Loucy (cell line): ENCODE results near the gene CYYR1.

ENCODE experiments used
- H2AFZ ChIP-seq: fragments of 200-600 bp; sonication (generic); 2 replicates; pipeline ENCODE4 v1.6.0; 2016; ENCODE audit warnings: antibody characterized with exemption, mild to moderate bottlenecking, low read length, moderate library complexity
- H3F3A ChIP-seq: fragments of 200-600 bp; 2 replicates; pipeline ENCODE4 v1.6.0; 2016; ENCODE audit warnings: antibody characterized with exemption, low read depth, mild to moderate bottlenecking
- H3K27me3 ChIP-seq: fragments of 200-600 bp; sonication (generic); 2 replicates; pipeline ENCODE4 v1.6.1; 2014; ENCODE audit warnings: low read length, mild to moderate bottlenecking; ENCODE audit not compliant: insufficient read depth, poor library complexity, severe bottlenecking
- H3K36me3 ChIP-seq: fragments of 200-600 bp; sonication (generic); 2 replicates; pipeline ENCODE4 v1.6.1; 2016; ENCODE audit warnings: low read length; ENCODE audit not compliant: insufficient read depth
- H3K4me1 ChIP-seq: fragments of 200-600 bp; sonication (generic); 2 replicates; pipeline ENCODE4 v1.5.1; 2014; ENCODE audit warnings: low read length, mild to moderate bottlenecking; ENCODE audit not compliant: insufficient read depth, poor library complexity, severe bottlenecking
- H3K4me2 ChIP-seq: fragments of 200-600 bp; sonication (generic); 2 replicates; pipeline ENCODE4 v1.6.0; 2014; ENCODE audit warnings: antibody characterized with exemption, low read length, low read depth, mild to moderate bottlenecking; ENCODE audit not compliant: poor library complexity, severe bottlenecking
- H3K4me3 ChIP-seq: fragments of 200-600 bp; sonication (generic); 2 replicates; pipeline ENCODE4 v1.5.1; 2014; ENCODE audit warnings: low read length, mild to moderate bottlenecking, mixed read lengths; ENCODE audit not compliant: poor library complexity, severe bottlenecking
- H3K79me2 ChIP-seq: fragments of 200-600 bp; sonication (generic); 2 replicates; pipeline ENCODE4 v1.6.1; 2014; ENCODE audit warnings: low read length; ENCODE audit not compliant: insufficient read depth
- H3K9ac ChIP-seq: fragments of 200-600 bp; sonication (generic); 2 replicates; pipeline ENCODE4 v1.6.0; 2014; ENCODE audit warnings: mild to moderate bottlenecking, low read depth, low read length, moderate library complexity; ENCODE audit not compliant: poor library complexity, severe bottlenecking
- H3K9me2 ChIP-seq: fragments of 200-600 bp; sonication (generic); replicated peaks from 2 replicates; pipeline ENCODE4 v1.6.1; 2016; ENCODE audit warnings: low read depth, low read length, mixed read lengths
- H3K9me3 ChIP-seq: fragments of 200-600 bp; sonication (generic); 2 replicates; pipeline ENCODE4 v1.6.1; 2014; ENCODE audit warnings: mild to moderate bottlenecking, antibody characterized with exemption, low read length, low read depth; ENCODE audit not compliant: insufficient read depth
- H4K20me1 ChIP-seq: fragments of 200-600 bp; sonication (generic); 2 replicates; pipeline ENCODE4 v1.6.0; 2014; ENCODE audit warnings: antibody characterized with exemption, low read length, mild to moderate bottlenecking; ENCODE audit not compliant: insufficient read depth, poor library complexity, severe bottlenecking
- EZH2phosphoT487 ChIP-seq: fragments of 200-600 bp; IDR thresholded peaks from 2 replicates; pipeline ENCODE4 v1.6.1; 2018; ENCODE audit warnings: antibody characterized with exemption, mild to moderate bottlenecking, moderate library complexity, borderline replicate concordance
- TF ChIP-seq, protein P1 (sequence below): fragments of 200-600 bp; sonication (generic); conservative IDR thresholded peaks from 2 replicates; pipeline ENCODE4 v1.5.1; 2014; ENCODE audit warnings: mild to moderate bottlenecking, antibody characterized with exemption, low read length

CYYR1 gene

GRCh38 chr21:26534517-26534916, 38.6 kb downstream of the CYYR1 start:
- Histone ChIP-seq H3K36me3 (no peaks in the 10 kb centered on the region), H4K20me1 (no peaks in the 10 kb centered on the region), H2AFZ (no peak overlapping the region), H3K4me1 (no peaks in the 10 kb centered on the region), H3K79me2 (no peaks in the 10 kb centered on the region), H3K9ac (no peak overlapping the region), H3K27me3 (no peaks in the 10 kb centered on the region), H3K9me2 (no peaks in the 10 kb centered on the region), H3K4me2 (no peak overlapping the region), H3K4me3 (no peak overlapping the region), H3F3A (no peaks in the 10 kb centered on the region), H3K9me3 (peaks cover 3% of the 10 kb centered on the region; the same call in 1 of the 2 replicates)
- TF ChIP-seq, protein P1, sequence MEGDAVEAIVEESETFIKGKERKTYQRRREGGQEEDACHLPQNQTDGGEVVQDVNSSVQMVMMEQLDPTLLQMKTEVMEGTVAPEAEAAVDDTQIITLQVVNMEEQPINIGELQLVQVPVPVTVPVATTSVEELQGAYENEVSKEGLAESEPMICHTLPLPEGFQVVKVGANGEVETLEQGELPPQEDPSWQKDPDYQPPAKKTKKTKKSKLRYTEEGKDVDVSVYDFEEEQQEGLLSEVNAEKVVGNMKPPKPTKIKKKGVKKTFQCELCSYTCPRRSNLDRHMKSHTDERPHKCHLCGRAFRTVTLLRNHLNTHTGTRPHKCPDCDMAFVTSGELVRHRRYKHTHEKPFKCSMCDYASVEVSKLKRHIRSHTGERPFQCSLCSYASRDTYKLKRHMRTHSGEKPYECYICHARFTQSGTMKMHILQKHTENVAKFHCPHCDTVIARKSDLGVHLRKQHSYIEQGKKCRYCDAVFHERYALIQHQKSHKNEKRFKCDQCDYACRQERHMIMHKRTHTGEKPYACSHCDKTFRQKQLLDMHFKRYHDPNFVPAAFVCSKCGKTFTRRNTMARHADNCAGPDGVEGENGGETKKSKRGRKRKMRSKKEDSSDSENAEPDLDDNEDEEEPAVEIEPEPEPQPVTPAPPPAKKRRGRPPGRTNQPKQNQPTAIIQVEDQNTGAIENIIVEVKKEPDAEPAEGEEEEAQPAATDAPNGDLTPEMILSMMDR, result no peak
- no peak for TF ChIP-seq EZH2phosphoT487

- Histone ChIP-seq H3K9me2 (no peaks in the 10 kb centered on the region), H3K4me3 (no peak overlapping the region), H3K79me2 (no peaks in the 10 kb centered on the region), H3K9me3 (peaks cover 2% of the 10 kb centered on the region; the same call in 1 of the 2 replicates), H3F3A (no peaks in the 10 kb centered on the region), H3K36me3 (no peaks in the 10 kb centered on the region), H3K9ac (no peak overlapping the region), H3K27me3 (no peaks in the 10 kb centered on the region), H3K4me1 (no peaks in the 10 kb centered on the region), H3K4me2 (no peak overlapping the region), H4K20me1 (no peaks in the 10 kb centered on the region), H2AFZ (no peak overlapping the region)
- TF ChIP-seq EZH2phosphoT487, result no peak
- TF ChIP-seq, protein P1, result no peak
Observed at GRCh38 chr21:26532208-26532607, 40.9 kb downstream of the CYYR1 start.

DNA sequence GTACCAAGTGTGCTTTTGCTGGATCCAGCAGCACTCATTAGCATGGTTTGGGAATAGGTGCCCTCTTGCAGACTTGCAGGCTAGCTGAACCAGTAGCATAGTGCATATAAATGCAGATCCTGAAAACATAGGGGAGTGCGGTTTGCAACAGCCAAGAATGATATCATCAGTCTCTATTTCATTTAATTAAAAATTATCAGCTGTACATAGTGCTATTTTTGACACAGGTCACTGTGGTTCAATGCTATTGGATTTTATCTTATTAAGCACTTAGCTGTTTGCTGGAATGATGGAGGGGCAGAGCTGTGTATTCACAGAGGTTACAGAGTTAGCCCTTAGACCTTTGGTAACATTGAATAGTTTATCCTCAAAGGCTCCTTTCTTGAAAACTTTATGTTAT, 43.6 kb downstream of the CYYR1 start:
- H4K20me1 ChIP-seq, result no peaks in the 10 kb centered on the region
- no peak overlapping the region for H3K4me3 ChIP-seq
- no peaks in the 10 kb centered on the region for H3K27me3 ChIP-seq
- H2AFZ ChIP-seq, result no peak overlapping the region
- H3K36me3 ChIP-seq, result no peaks in the 10 kb centered on the region
- no peaks in the 10 kb centered on the region for H3K4me1 ChIP-seq
- H3K9me3 ChIP-seq, result no peaks in the 10 kb centered on the region
- no peak overlapping the region for H3K4me2 ChIP-seq
- no peaks in the 10 kb centered on the region for H3F3A ChIP-seq
- no peaks in the 10 kb centered on the region for H3K9me2 ChIP-seq
- H3K9ac ChIP-seq, result no peak overlapping the region
- no peak for TF ChIP-seq EZH2phosphoT487
- TF ChIP-seq, protein P1, result no peak
- H3K79me2 ChIP-seq, result no peaks in the 10 kb centered on the region
